ENCODE results near the gene ACOXL. TPM values are rescaled to one million over a fixed set of nuclear protein-coding genes. Genes with fewer than 3 reads are reported as not detected.

ACOXL gene
- total RNA-seq, 4 donors from 2014 or later = 0.64 TPM; not detected in 3

DNA sequence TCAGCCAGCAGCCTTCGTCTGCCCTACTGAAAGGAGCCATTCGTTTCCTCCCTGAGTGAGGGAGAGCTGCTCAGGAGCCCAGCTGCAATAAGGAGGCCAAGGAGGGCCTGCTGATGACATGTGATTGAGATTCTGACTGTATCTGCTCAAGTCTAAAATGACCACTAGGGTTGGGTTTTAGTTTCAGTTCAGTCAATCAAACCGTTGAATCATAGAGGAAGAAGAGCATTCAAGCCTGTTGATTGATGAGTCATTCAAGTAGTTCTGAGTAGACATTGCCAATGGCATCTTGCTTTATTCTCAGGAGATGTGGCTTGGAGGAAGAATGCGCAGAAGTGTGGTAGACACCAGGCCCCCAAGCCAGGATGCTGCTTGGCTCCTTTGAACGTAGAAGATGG, 368.4 kb downstream of the ACOXL start:
- Histone ChIP-seq H3K27me3 (no peaks in the 10 kb centered on the region), H3K27ac (no peak overlapping the region), H3K4me1 (no peaks in the 10 kb centered on the region), H3K36me3 (no peaks in the 10 kb centered on the region), H3K9me3 (no peaks in the 10 kb centered on the region), H3K4me3 (no peak overlapping the region)
- WGBS = 75% methylated on average over 5 of the region's 5 CpGs
- no peak for TF ChIP-seq EP300 (IDR thresholded peaks at IDR 0.05)
- TF ChIP-seq, protein P1, sequence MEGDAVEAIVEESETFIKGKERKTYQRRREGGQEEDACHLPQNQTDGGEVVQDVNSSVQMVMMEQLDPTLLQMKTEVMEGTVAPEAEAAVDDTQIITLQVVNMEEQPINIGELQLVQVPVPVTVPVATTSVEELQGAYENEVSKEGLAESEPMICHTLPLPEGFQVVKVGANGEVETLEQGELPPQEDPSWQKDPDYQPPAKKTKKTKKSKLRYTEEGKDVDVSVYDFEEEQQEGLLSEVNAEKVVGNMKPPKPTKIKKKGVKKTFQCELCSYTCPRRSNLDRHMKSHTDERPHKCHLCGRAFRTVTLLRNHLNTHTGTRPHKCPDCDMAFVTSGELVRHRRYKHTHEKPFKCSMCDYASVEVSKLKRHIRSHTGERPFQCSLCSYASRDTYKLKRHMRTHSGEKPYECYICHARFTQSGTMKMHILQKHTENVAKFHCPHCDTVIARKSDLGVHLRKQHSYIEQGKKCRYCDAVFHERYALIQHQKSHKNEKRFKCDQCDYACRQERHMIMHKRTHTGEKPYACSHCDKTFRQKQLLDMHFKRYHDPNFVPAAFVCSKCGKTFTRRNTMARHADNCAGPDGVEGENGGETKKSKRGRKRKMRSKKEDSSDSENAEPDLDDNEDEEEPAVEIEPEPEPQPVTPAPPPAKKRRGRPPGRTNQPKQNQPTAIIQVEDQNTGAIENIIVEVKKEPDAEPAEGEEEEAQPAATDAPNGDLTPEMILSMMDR (IDR thresholded peaks at IDR 0.05) = no peak
- TF ChIP-seq POLR2A (IDR thresholded peaks at IDR 0.05) = no peak
- TF ChIP-seq POLR2AphosphoS5 (IDR thresholded peaks at IDR 0.05) = no peak
- no peak for DNase-seq (ENCODE audit: low spot score in 2 of 2)

DNA sequence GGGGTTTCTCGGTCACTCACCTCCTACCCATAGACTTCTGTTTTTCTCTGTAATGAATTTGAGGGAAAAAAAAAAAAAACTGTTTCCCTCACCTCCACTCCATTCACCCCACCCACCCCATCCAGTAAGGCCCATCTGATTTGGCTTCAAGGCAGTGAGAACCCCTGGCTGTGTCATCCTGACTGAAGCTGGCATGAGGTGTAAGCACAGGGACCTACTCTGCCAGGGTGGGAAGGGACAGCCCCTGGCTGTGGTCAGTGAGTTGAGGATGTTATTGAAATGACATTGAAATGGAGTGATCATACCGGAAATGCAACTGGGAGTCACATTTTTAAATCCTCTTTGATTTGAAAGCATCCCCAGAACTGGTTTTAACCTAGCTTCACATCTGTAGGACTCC, 369.2 kb downstream of the ACOXL start:
- Histone ChIP-seq H3K4me3 (no peak overlapping the region), H3K36me3 (no peaks in the 10 kb centered on the region), H3K4me1 (no peaks in the 10 kb centered on the region), H3K27me3 (no peaks in the 10 kb centered on the region), H3K27ac (no peak overlapping the region), H3K9me3 (no peaks in the 10 kb centered on the region)
- WGBS = 87% methylated on average over 2 of the region's 2 CpGs
- DNase-seq (ENCODE audit: low spot score in 2 of 2) = no peak
- TF ChIP-seq, protein P1 (IDR thresholded peaks at IDR 0.05) = no peak
- no peak for TF ChIP-seq POLR2AphosphoS5 (IDR thresholded peaks at IDR 0.05)
- TF ChIP-seq POLR2A (IDR thresholded peaks at IDR 0.05) = no peak

DNA sequence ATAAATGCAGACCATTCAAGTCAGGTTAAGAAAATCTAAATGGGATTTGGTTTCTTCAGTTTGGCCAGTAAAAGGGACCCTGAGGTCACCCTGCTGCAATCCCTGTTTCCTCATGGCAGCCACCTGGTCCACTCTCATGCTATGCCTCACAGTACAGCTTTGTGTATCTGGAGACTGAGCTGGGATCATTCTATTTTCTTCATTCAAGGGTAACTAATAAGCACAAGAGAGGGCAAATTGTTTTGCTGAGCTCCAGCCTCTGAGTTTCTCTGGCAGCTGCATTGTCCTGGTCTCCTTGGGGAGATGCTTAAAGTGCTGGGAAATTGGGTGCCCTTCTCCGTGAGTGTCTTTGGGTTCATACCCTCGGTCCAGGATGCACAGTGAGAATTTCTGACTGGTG, 369.8 kb downstream of the ACOXL start:
- WGBS = 74% methylated on average over 2 of the region's 2 CpGs
- H3K4me1 ChIP-seq = no peaks in the 10 kb centered on the region
- no peak for DNase-seq (ENCODE audit: low spot score in 2 of 2)
- TF ChIP-seq, protein P1 (IDR thresholded peaks at IDR 0.05) = no peak
- TF ChIP-seq EP300 (IDR thresholded peaks at IDR 0.05) = no peak
- no peak for TF ChIP-seq POLR2A (IDR thresholded peaks at IDR 0.05)
- no peak for TF ChIP-seq POLR2AphosphoS5 (IDR thresholded peaks at IDR 0.05)
- no peaks in the 10 kb centered on the region for H3K36me3 ChIP-seq
- H3K27ac ChIP-seq = no peak overlapping the region
- no peaks in the 10 kb centered on the region for H3K9me3 ChIP-seq
- no peak overlapping the region for H3K4me3 ChIP-seq
- peaks cover 2% of the 10 kb centered on the region for H3K27me3 ChIP-seq

DNA sequence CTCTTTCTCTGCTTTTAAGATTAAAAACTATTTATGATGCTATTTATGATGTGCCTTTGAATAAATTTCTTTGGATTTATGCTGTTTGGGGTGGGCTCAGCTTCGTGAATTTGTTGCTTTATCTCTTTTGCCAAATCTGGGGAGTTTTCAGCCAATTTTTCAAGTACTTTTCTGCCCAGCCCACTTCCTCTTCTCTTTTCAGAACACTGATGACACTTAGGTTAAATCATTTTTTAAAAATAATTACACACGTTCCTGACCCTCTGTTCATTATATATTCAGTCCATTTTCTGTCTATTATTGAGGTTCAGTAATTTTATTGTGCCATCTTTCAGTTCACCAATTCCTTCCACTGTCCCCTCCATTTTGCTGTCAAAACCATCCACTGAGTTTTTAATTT, 373.6 kb downstream of the ACOXL start:
- no peak for TF ChIP-seq POLR2A (IDR thresholded peaks at IDR 0.05)
- TF ChIP-seq, protein P1 (IDR thresholded peaks at IDR 0.05) = no peak
- TF ChIP-seq EP300 (IDR thresholded peaks at IDR 0.05) = no peak
- TF ChIP-seq POLR2AphosphoS5 (IDR thresholded peaks at IDR 0.05) = no peak
- Histone ChIP-seq H3K36me3 (no peaks in the 10 kb centered on the region), H3K4me1 (no peaks in the 10 kb centered on the region), H3K9me3 (no peaks in the 10 kb centered on the region), H3K4me3 (no peak overlapping the region), H3K27ac (no peak overlapping the region), H3K27me3 (peaks cover 7% of the 10 kb centered on the region)
- DNase-seq (ENCODE audit: low spot score in 2 of 2) = no peak
- 55% methylated on average over 2 of the region's 2 CpGs for WGBS

DNA sequence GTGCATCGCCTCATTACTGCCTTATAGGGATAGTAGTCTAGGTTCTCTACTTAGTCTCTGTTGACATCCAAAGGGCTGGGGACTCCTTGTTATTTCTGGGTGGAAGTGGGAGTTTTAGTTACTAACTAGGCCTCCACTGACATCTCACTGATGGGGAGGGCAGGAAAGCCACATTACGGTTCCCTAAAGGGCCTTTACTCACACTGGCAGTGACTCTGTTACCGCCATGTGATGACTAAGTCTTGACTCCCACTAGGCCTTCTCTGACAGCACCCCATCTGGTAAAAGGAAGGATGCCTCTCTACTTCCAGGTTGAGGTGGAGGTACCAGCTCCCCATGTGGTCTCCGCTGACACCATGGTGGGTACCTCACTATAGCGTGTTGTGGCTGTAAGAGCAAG, 374.3 kb downstream of the ACOXL start:
- no peak for DNase-seq (ENCODE audit: low spot score in 2 of 2)
- 97% methylated on average over 4 of the region's 5 CpGs for WGBS
- H3K4me3 ChIP-seq = no peak overlapping the region
- TF ChIP-seq, protein P1 (IDR thresholded peaks at IDR 0.05) = no peak
- no peak for TF ChIP-seq POLR2AphosphoS5 (IDR thresholded peaks at IDR 0.05)
- TF ChIP-seq POLR2A (IDR thresholded peaks at IDR 0.05) = no peak
- no peak for TF ChIP-seq EP300 (IDR thresholded peaks at IDR 0.05)
- no peak overlapping the region for H3K27ac ChIP-seq
- H3K4me1 ChIP-seq = no peaks in the 10 kb centered on the region
- H3K36me3 ChIP-seq = no peaks in the 10 kb centered on the region
- peaks cover 7% of the 10 kb centered on the region for H3K27me3 ChIP-seq
- no peaks in the 10 kb centered on the region for H3K9me3 ChIP-seq
